ENCODE measurements around the gene ICAM4. TPM values are rescaled to one million over a fixed set of nuclear protein-coding genes. Genes with fewer than 3 reads are reported as not detected.
"Not testable (repeated sequence)": the region's sequence is repeated elsewhere in the genome, so short reads cannot be mapped to it uniquely, and the experiment has no call there.

ICAM4 gene
- total RNA-seq, result 0.31 TPM in 1 of 3 replicates, not detected in the others
- long read RNA-seq, result 0 reads

GRCh38 chr19:10286803-10287737 lies at the start of gene ICAM4:
Gene ICAM4 (plus strand): TSS chr19:10286955. CDS start chr19:10287013, 58 bp downstream.
- Mint-ChIP-seq H3K27me3 (ENCODE audit: low read depth) (peaks cover 25% of the 10 kb centered on the region), H3K27ac (ENCODE audit: unreplicated experiment) (peak within 1 kb of the TSS; percentile 49), H3K4me1 (ENCODE audit: low read depth) (peaks cover 38% of the 10 kb centered on the region), H3K9me3 (ENCODE audit: low read depth) (no peaks in the 10 kb centered on the region), H3K36me3 (ENCODE audit: low read depth) (peaks cover 8% of the 10 kb centered on the region), H3K4me3 (ENCODE audit: unreplicated experiment) (no peak within 1 kb of the TSS)
- no peak for DNase-seq (ENCODE audit: low spot score)
- TF ChIP-seq, protein P1, sequence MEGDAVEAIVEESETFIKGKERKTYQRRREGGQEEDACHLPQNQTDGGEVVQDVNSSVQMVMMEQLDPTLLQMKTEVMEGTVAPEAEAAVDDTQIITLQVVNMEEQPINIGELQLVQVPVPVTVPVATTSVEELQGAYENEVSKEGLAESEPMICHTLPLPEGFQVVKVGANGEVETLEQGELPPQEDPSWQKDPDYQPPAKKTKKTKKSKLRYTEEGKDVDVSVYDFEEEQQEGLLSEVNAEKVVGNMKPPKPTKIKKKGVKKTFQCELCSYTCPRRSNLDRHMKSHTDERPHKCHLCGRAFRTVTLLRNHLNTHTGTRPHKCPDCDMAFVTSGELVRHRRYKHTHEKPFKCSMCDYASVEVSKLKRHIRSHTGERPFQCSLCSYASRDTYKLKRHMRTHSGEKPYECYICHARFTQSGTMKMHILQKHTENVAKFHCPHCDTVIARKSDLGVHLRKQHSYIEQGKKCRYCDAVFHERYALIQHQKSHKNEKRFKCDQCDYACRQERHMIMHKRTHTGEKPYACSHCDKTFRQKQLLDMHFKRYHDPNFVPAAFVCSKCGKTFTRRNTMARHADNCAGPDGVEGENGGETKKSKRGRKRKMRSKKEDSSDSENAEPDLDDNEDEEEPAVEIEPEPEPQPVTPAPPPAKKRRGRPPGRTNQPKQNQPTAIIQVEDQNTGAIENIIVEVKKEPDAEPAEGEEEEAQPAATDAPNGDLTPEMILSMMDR (IDR thresholded peaks at IDR 0.05), result no peak

- TF ChIP-seq, protein P1 (IDR thresholded peaks at IDR 0.05), result no peak
- H3K4me1 Mint-ChIP-seq (ENCODE audit: low read depth), result peaks cover 19% of the 10 kb centered on the region
- H3K9me3 Mint-ChIP-seq (ENCODE audit: low read depth), result no peaks in the 10 kb centered on the region
- no peaks in the 10 kb centered on the region for H3K36me3 Mint-ChIP-seq (ENCODE audit: low read depth)
- H3K27ac Mint-ChIP-seq (ENCODE audit: unreplicated experiment), result peak overlapping the region; percentile 93
- no peaks in the 10 kb centered on the region for H3K27me3 Mint-ChIP-seq (ENCODE audit: low read depth)
- no peak overlapping the region for H3K4me3 Mint-ChIP-seq (ENCODE audit: unreplicated experiment)
- DNase-seq (ENCODE audit: low spot score), result no peak
Observed at GRCh38 chr19:10237702-10238101, 49.1 kb upstream of the ICAM4 start.

DNA sequence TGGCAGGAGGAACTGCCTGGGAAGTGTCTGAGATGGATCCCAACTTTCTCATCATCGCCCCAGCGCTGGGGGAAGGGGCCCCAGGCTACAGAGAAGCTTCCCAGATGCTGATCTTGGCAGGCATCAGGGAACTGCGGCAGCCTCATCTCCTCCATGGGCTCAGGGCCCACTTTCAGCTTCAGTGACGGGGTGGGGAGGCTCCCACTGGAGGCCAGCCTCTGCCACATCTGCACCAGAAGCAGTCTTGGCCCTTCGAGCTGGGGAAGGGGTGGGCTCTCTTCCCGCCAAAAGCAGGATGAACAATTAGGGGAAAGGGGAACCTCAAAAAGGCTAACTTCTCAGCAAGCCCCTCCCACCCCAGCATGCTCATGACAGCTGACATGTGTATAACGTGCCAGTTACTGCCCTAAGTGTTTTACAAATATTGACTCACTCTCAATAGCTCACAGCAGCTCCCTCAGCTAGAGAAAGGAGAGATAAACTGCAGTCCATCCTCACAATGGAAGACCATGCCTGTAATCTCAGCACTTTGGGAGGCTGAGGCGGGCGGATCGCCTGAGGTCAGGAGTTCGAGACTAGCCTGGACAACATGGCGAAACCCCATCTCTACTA lies 48.5 kb upstream of the ICAM4 start:
- peak overlapping the region; percentile 93 for H3K27ac Mint-ChIP-seq (ENCODE audit: unreplicated experiment)
- DNase-seq (ENCODE audit: low spot score), result no peak
- H3K4me3 Mint-ChIP-seq (ENCODE audit: unreplicated experiment), result no peak overlapping the region
- H3K36me3 Mint-ChIP-seq (ENCODE audit: low read depth), result no peaks in the 10 kb centered on the region
- no peaks in the 10 kb centered on the region for H3K27me3 Mint-ChIP-seq (ENCODE audit: low read depth)
- H3K4me1 Mint-ChIP-seq (ENCODE audit: low read depth), result peaks cover 19% of the 10 kb centered on the region
- no peaks in the 10 kb centered on the region for H3K9me3 Mint-ChIP-seq (ENCODE audit: low read depth)
- TF ChIP-seq, protein P1 (IDR thresholded peaks at IDR 0.05), result no peak

DNA sequence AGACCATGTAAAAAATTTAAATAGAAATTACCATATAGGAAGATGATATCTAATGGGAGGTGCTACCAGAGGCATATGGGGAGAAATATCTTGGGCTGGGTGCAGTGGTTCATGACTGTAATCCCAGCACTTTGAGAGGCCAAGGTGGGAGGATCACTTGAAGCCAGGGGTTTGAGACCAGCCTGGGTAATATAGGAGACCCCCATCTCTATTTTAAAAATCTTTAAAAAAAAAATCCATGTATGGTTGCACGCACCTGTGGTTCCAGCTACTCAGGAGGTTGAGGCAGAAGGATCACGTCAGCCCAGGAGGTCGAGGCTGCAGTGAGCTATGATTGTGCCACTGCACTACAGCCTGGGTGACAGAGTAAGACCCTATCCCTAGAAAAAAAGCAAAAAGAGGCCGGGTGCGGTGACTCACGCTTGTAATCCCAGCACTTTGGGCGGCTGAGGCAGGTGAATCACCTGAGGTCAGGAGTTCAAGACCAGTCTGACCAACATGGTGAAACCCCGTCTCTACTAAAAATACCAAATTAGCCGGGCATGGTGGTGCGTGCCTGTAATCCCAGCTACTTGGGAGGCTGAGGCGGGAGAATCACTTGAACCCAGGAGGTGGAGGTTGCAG lies 44.8 kb upstream of the ICAM4 start:
- H3K27ac Mint-ChIP-seq (ENCODE audit: unreplicated experiment); H3K36me3 Mint-ChIP-seq (ENCODE audit: low read depth); DNase-seq (ENCODE audit: low spot score); H3K27me3 Mint-ChIP-seq (ENCODE audit: low read depth); H3K9me3 Mint-ChIP-seq (ENCODE audit: low read depth); H3K4me3 Mint-ChIP-seq (ENCODE audit: unreplicated experiment): not testable (repeated sequence)
- peaks cover 13% of the 10 kb centered on the region for H3K4me1 Mint-ChIP-seq (ENCODE audit: low read depth)

GRCh38 chr19:10243606-10244005 lies 43.1 kb upstream of the ICAM4 start:
- Mint-ChIP-seq H3K36me3 (ENCODE audit: low read depth) (no peaks in the 10 kb centered on the region), H3K27ac (ENCODE audit: unreplicated experiment) (no peak overlapping the region), H3K27me3 (ENCODE audit: low read depth) (no peaks in the 10 kb centered on the region), H3K4me3 (ENCODE audit: unreplicated experiment) (no peak overlapping the region), H3K4me1 (ENCODE audit: low read depth) (peaks cover 5% of the 10 kb centered on the region), H3K9me3 (ENCODE audit: low read depth) (no peaks in the 10 kb centered on the region)
- TF ChIP-seq, protein P1 (IDR thresholded peaks at IDR 0.05), result no peak
- no peak for DNase-seq (ENCODE audit: low spot score)

Data from chondrocyte (in vitro differentiated cells).